ENCODE measurements around the gene ZNF446. TPM values are rescaled to one million over a fixed set of nuclear protein-coding genes. Genes with fewer than 3 reads are reported as not detected.

Gene ZNF446
- total and polyA plus RNA-seq, 2 donors (not counting 1 experiment from before 2014, with no cell fraction given) = 15.0 to 18.9 TPM

- Histone ChIP-seq H3K4me3 (ENCODE audit: control extremely low read depth in 1 of 5, extremely low read depth in 1 of 5, insufficient read depth in 1 of 5, low read depth in 2 of 5, low read length in 4 of 5) (peak overlapping the region; percentile 55 to 81 (median 69)), H3K79me2 (ENCODE audit: control insufficient read depth, insufficient read depth, low read length) (no peaks in the 10 kb centered on the region), H3K4me1 (ENCODE audit: control insufficient read depth in 2 of 2, insufficient read depth in 2 of 2, low read length in 2 of 2) (peaks cover 9 to 20% of the 10 kb centered on the region in 2 donors), H4K20me1 (ENCODE audit: control insufficient read depth, insufficient read depth, low read length, poor library complexity, severe bottlenecking) (no peaks in the 10 kb centered on the region), H3K27me3 (replicated peaks in 1 of 4; ENCODE audit: control extremely low read depth in 1 of 4, control insufficient read depth in 3 of 4, insufficient read depth in 4 of 4, low read length in 3 of 4) (no peaks in the 10 kb centered on the region), H3K36me3 (replicated peaks in 1 of 2; ENCODE audit: control extremely low read depth in 1 of 2, control insufficient read depth in 1 of 2, extremely low read depth in 1 of 2, insufficient read depth in 2 of 2, low read length in 1 of 2) (no peaks in the 10 kb centered on the region), H3K27ac (ENCODE audit: low read length in 2 of 2) (peak overlapping the region; percentile 74 to 85), H3K4me2 (replicated peaks; ENCODE audit: low read depth, low read length, poor library complexity, severe bottlenecking) (peak overlapping the region; percentile 94), H3K9me3 (ENCODE audit: control extremely low read depth in 1 of 3, control insufficient read depth in 2 of 3, insufficient read depth in 1 of 3, low read length in 2 of 3) (peaks cover 0 to 39% (median 0%) of the 10 kb centered on the region in 3 donors), H3K9ac (ENCODE audit: low read length) (peak overlapping the region; percentile 66), H2AFZ (ENCODE audit: insufficient read depth, low read depth, low read length, poor library complexity, severe bottlenecking) (peak overlapping the region; percentile 87)
- Mint-ChIP-seq H3K27me3 (no peaks in the 10 kb centered on the region), H3K4me1 (peaks cover 19% of the 10 kb centered on the region), H3K27ac (peak overlapping the region; percentile 93), H3K4me3 (peak overlapping the region; percentile 91), H3K9me3 (ENCODE audit: insufficient read depth) (peaks cover 2% of the 10 kb centered on the region)
- intact Hi-C loops (cut with micrococcal nuclease) = loop anchor here (1.0 kb wide), 8 partner anchors 15 to 137 kb away; partner anchors contain the start of genes MZF1, TRIM28, ZBTB45 and ZNF132
- peak; percentile 89 for ATAC-seq (ENCODE audit: low read depth)
- POLR2A ChIA-PET = interaction anchor here (0.6 to 1.6 kb wide), 3 partner anchors 20 to 137 kb away, joined by 5 read pairs; partner anchors contain the start of genes ZBTB45 and ZNF497
- DNase-seq = peak; percentile 96
- TF ChIP-seq CTCF (IDR thresholded peaks at IDR 0.05) (peak; percentile 45), EZH2 (IDR thresholded peaks at IDR 0.05; ENCODE audit: borderline replicate concordance, insufficient read depth, low read depth, low read length, poor library complexity, severe bottlenecking) (no peak)
- 4% methylated on average over 56 of the region's 60 CpGs for WGBS (ENCODE audit: insufficient coverage)
- CTCF ChIA-PET = interaction anchor here (3.4 kb wide), 1 partner anchor 20 kb away, joined by 19 read pairs; the partner anchor contains the start of gene ZBTB45
Measured at GRCh38 chr19:58499021-58499927, 23.1 kb downstream of the ZNF446 start.
